Measurements from ENCODE around the gene LYPD6.

The LYPD6 gene

GRCh38 chr2:149410701-149411484 is 80.5 kb downstream of the LYPD6 start:
- no peak for DNase-seq (ENCODE audit: low read depth)

GRCh38 chr2:149413487-149413886 is 83.1 kb downstream of the LYPD6 start:
- DNase-seq (ENCODE audit: low read depth) = no peak

- DNase-seq (ENCODE audit: low read depth) = no peak
Observed at GRCh38 chr2:149415086-149415485, 84.7 kb downstream of the LYPD6 start.

DNA sequence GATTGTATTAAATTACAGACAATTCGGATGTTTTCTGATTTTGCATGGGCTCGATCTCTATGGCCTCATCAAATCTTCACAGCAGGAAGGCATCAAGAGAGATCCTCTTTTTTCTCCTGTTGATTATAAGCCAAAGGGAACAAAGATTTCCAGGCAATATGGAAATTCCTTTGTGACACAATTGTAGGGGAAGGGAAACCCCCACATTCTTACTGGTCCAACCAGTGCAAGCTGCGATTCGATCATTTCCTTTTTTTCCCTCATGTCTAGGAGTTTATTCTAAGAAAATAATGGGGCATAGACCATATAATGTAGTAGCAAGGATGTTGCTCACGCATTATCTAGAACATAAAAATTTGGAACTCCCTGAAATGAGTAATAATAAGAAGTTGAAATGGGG is 87.7 kb downstream of the LYPD6 start:
- no peak for DNase-seq (ENCODE audit: low read depth)

DNA sequence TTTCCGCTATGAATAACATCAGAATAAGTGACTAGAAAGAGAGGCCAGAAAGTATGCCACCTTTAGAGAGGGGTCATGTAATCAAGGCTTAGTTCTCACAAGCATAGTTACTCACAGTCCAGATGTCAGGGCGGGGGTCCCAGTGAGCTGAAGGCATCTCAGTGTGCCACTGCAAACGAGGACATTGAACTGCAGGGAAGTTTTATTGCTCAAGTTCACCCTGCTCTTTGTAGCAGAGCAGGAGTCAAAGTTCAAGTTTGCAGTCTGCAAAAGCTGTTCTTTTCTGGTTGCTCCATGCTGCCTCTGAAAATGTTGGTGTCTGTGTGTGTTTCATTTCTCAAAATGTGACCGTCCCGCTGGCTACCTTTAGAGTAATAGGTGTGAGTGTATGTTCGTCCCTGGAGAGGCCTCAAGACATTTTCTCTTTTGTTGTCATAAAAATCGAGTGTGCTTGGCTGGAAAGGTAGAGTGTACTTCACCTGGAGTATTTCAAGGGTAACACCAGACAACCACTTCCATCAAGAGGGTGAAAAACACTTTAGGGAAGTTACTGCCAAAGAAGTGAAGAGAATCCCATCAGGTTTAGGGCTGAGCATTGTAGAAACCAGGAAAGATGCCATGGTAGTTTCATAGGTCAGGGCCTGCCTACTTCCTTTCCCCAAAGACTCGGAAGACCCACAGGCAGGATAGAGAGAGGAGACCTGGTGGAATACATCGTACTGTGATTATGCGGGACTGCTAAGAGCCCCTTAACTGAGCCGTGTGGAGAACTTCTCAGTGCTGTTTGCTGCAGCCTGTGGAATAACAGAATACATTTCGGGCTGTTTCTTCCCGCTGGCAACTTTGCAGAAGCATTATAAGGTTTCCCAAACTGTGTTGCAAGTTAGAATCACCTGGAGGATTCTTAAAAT is 89.9 kb downstream of the LYPD6 start:
- DNase-seq (ENCODE audit: low read depth) = no peak

GRCh38 chr2:149421791-149422190 is 91.4 kb downstream of the LYPD6 start:
- DNase-seq (ENCODE audit: low read depth) = no peak

DNA sequence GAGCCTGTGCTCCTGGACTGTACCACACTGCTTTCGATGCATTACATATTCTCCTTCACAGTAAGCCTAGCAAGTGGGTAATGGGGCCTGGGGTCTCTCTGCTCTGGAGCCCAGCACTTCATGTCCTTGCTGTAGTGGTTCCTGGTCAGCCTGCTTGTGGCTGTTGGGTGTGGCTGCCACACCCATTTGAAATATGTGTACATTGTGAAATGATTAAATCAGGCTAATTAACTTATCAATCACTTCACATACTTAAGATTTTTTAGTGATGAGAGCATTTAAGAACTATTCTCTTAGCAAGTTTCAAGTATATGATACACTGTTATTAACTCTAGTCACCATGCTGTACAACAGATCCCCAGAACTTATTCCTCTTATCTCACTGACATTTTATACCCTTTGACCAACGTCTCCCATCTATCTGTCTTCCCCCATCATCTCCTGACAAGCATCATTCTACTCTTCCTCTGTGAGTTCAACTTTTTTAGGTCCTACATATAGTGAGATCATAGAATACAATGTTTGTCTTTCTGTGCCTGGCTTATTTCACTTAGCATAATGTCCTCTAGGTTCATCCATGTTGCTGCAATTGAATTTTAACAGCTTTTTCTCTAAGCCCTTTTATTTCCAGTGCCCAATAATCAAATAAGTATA is 92.1 kb downstream of the LYPD6 start:
- DNase-seq (ENCODE audit: low read depth) = no peak

GRCh38 chr2:149422991-149423338 is 92.6 kb downstream of the LYPD6 start:
- DNase-seq (ENCODE audit: low read depth) = no peak

- DNase-seq (ENCODE audit: low read depth) = no peak
Observed at GRCh38 chr2:149423630-149424029, 93.2 kb downstream of the LYPD6 start.

DNA sequence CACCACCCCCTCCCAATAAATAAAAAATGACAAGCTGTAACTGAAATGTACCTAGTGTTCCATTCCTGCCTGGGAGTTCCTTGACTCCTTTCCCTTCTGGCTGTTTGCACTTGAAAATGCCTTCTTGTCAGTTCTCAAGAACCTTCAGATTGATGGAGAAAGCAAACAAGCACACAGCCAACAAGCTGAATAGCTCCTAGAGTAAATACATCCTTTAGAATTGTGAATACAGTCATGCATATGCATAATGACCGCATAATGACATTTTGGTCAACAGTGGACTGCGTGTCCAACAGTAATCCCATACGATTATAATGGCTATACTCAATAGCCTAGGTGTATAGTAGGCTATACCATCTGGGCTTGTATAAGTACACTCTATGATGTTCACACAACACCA is 97.0 kb downstream of the LYPD6 start:
- DNase-seq (ENCODE audit: low read depth) = no peak

GRCh38 chr2:149428783-149429182 is 98.4 kb downstream of the LYPD6 start:
- DNase-seq (ENCODE audit: low read depth) = no peak

GRCh38 chr2:149430743-149431736 is 100.7 kb downstream of the LYPD6 start:
- DNase-seq (ENCODE audit: low read depth) = no peak

DNA sequence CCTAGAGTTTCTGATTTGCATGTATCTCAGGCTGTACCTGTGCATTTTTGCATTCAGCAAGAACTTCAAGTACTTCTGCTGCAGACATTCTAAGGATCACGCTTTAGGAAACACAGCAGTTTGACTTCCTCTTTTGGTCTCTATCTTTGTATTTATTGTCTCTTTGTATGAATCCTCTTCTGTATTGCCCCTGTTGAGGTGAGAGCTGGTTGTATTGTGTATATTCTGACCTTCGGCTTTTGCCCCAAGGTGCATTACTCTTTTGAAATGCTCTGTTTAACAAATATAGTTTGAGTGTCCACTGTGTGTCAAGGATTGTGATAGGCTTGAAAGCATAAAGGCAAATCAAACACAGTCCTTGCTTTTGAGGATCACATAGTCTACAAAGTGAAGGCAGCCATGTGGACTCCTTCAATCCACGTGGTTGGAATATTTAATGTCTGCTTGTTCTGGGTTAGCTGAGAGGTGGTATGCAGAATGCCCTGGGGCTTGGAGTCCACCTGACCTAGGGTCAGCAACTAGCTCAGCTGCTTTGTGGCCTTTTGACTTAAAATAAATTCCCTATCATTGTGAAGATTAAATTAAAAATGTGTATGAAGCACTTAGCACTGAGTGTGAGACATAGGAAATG is 108.1 kb downstream of the LYPD6 start:
- DNase-seq (ENCODE audit: low read depth) = no peak

DNA sequence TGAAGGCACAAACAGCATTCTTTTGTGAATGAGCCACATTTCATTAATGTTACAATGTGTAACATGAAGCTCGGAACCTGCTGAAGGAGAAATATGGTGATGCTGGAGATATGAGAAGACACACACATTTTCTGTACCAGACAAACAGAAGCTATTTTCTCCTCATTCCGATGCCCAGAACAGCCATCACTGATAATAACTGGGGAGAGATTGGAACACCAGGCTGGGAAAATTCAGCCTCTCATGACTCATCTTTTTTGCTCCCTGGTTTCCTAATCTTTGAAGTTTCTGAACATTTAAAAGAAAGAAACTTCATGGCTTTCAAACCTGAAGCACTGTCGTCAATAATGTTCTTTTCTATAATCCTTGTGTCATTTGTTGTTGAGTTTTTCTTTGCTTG is 110.9 kb downstream of the LYPD6 start:
- DNase-seq (ENCODE audit: low read depth) = no peak

GRCh38 chr2:149442346-149442745 is 112.0 kb downstream of the LYPD6 start:
- no peak for DNase-seq (ENCODE audit: low read depth)

- DNase-seq (ENCODE audit: low read depth) = no peak
Observed at GRCh38 chr2:149443150-149443549, 112.8 kb downstream of the LYPD6 start.

DNA sequence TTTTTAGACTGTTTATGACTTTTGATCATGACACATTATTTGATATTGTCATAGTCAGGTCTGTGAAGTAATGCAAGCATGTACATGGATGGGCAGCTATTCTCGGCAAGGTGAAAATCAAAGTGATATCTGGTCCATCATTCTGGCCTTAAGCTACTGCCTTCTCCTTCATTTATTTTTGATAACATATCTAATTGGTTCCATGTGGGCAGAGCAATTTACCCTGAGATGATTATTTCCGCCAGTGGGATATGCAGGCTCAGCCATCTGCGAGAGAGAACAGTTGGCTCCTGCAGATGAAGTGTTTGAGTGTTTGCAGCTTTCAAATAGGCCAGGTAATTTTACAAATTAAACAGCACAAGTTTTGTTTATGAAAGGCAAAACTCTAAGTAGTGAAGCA is 116.4 kb downstream of the LYPD6 start:
- no peak for DNase-seq (ENCODE audit: low read depth)

GRCh38 chr2:149448315-149448714 is 117.9 kb downstream of the LYPD6 start:
- no peak for DNase-seq (ENCODE audit: low read depth)

- DNase-seq (ENCODE audit: low read depth) = no peak
Observed at GRCh38 chr2:149449017-149449416, 118.6 kb downstream of the LYPD6 start.

DNA sequence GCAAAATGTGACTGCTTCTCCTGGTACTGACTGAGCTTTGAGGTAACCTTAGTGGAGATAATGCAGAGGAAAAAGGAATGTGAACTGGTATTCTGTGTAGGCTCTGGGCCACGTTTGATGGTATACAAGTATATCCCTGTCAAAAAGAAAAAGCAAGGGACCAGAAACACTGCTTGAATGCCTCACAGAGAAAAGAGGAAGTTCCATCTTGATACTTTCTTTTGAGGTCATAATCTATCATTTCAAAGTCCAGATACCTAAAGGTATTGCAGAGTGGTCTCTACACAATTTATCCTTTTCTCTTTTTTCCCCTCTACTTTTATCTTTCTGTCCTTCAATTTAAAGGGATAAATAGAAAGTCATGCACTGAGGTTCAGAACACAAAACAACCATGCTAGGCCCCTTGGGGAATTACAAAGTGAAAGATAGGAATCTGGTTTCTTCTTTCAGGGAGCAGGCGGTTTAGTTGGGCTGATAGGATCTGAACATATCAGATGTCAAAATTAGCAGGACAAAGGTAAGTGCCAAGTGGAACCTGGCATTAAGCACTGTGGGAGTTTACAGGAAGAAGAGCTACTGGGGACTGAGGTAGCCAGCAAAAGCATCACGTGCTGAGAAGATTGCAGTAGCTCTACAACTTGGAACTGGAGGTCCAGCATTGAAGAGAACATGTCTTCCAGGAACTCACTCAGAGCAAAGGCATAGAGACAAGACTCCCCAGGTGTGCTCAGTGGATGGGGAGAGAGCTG is 121.2 kb downstream of the LYPD6 start:
- DNase-seq (ENCODE audit: low read depth) = no peak
